Keratinocyte (primary cell): ENCODE data around the gene GAB1.

Experiments
- EZH2 ChIP-seq: IDR thresholded peaks from one replicate; pipeline ENCODE4 v1.6.1; 2012; ENCODE audit warnings: inconsistent platforms, mild to moderate bottlenecking, low read length, moderate library complexity
- TF ChIP-seq, protein P1 (sequence below), 3 experiments: IDR thresholded peaks in 1 of 3; conservative IDR thresholded peaks in 1 of 3; optimal IDR thresholded peaks in 1 of 3; 2 replicates in 2 of 3; 3 replicates in 1 of 3; pipeline versions ENCODE3 to v1.5.1; 2011; ENCODE audit warnings: low read length in 3 of 3, mild to moderate bottlenecking in 3 of 3, moderate library complexity in 2 of 3, control low read depth in 1 of 3, inconsistent platforms in 1 of 3; ENCODE audit not compliant: insufficient read depth in 2 of 3; ENCODE audit errors: extremely low read depth in 1 of 3

GRCh38 chr4:143374771-143375170, 38.1 kb downstream of the GAB1 start:
- TF ChIP-seq, protein P1, sequence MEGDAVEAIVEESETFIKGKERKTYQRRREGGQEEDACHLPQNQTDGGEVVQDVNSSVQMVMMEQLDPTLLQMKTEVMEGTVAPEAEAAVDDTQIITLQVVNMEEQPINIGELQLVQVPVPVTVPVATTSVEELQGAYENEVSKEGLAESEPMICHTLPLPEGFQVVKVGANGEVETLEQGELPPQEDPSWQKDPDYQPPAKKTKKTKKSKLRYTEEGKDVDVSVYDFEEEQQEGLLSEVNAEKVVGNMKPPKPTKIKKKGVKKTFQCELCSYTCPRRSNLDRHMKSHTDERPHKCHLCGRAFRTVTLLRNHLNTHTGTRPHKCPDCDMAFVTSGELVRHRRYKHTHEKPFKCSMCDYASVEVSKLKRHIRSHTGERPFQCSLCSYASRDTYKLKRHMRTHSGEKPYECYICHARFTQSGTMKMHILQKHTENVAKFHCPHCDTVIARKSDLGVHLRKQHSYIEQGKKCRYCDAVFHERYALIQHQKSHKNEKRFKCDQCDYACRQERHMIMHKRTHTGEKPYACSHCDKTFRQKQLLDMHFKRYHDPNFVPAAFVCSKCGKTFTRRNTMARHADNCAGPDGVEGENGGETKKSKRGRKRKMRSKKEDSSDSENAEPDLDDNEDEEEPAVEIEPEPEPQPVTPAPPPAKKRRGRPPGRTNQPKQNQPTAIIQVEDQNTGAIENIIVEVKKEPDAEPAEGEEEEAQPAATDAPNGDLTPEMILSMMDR (optimal IDR thresholded peaks at IDR 0.05 in 1 of 3, IDR thresholded peaks at IDR 0.05 in 1 of 3, conservative IDR thresholded peaks at IDR 0.05 in 1 of 3; ENCODE audit: extremely low read depth in 1 of 3, insufficient read depth in 2 of 3, low read length in 3 of 3): no peak
- no peak for TF ChIP-seq EZH2
